Activated effector memory CD4-positive, alpha-beta T cell treated with Interleukin-2 at 50 U/mL for 16 hours (primary cell): Measurements from ENCODE around the gene PICALM.
"Not testable (repeated sequence)": the region's sequence is repeated elsewhere in the genome, so short reads cannot be mapped to it uniquely, and the experiment has no call there.

Experiments
- DNase-seq: peaks from one replicate; pipeline ENCODE4 v3.0.0-alpha.2; 2020

The PICALM gene

DNA sequence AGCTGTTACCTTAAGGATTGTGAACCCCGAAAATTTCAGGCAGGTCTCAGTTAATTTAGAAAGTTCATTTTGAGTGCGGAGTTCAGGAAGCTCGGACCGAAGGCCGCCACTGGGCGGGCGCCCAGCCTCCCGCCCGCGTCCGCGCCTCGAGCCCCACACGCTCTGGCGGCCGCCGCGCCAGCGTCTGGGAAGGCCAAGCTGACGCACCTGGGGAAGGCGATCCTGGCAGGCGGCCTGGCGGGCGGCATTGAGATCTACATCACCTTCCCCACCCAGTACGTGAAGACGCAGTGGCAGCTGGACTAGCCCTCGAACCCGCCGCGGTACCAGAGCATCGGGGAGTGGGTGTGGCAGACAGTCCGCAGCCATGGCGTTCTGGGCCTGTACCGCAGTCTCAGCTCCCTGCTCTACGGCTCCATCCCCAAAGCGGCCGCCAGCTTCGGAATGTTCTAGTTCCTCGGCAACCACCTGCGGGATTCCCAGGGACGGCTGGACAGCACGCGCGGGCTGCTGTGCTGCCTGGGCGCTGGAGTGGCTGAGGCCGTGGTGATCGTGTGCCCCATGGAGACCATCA is 134.2 kb downstream of the PICALM start:
- no peak for DNase-seq

DNA sequence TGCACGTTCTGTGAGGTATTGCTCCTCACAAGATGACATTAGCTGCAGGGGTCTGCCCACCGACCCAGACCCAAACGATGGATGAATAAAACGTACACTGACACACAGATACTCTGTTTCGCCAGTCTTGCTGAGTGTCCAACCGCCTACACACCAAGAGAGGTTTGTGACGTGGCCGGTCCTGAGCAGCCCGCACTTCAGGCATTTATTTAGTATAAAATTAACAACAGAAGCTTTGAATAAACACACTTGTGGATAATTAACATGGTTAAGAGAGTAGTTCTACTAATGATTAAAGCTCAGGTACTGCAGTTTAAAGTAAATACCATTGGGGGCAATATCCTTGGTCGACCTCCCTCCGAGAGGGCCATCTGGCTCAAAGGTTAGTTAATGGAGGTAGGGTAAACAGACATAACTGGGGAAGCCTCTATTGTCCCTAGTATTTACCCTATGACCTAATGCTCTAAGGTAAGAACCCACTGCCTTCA is 138.0 kb downstream of the PICALM start:
- DNase-seq: no peak

DNA sequence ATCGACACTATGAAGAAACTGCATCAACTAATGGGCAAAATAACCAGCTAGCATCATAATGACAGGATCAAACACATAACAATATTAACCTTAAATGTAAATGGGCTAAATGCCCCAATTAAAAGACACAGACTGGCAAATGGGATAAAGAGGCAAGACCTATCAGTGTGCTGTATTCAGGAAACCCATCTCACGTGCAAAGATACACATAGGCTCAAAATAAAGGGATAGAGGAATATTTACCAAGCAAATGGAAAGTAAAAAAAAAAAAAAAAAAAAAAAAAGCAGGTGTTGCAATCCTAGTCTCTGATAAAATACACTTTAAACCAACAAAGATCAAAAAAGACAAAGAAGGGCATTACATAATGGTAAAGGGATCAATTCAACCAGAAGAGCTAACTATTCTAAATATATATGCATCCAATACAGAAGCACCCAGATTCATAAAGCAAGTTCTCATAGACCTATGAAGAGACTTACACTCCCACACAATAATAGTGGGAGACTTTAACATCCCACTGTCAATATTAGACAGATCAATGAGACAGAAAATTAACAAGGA is 142.2 kb downstream of the PICALM start:
- not testable (repeated sequence) for DNase-seq

DNA sequence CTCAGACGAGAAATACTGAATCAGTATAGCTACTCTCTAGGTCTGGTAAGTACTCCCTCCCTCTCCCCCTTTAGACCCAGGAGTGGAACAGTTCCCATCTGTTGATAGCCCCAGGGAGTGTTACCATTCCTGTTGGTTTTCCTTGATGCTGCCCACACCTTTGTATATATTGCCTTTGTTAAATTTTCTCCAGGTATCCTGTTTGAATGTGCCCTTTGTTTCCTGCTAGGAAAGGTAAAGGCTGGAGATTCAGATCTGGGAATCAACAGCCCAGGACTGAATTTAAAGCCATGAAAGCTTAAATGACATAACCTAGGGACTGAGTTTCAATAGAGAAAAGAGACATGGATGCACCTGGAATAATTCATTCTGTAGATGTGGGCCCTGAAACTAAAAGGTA is 145.4 kb downstream of the PICALM start:
- no peak for DNase-seq

DNA sequence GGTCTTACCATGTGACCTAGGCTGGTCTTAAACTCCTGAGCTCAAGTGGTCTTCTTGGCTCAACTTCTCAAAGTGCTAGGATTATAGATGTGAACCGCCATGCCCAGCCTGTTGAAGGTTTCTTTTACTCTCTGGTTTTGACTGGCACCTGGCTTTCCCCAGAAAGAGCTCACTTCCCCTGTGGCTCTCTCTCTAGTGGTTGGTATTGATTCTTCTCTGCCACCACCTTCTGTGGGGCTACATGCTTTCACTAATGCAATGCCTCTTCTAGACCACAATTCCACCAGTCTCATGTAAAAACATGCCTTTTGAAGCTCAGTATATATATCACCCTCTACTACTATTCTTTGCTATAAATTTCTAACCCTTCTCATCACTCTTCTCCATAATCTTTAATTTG is 146.5 kb downstream of the PICALM start:
- no peak for DNase-seq

DNA sequence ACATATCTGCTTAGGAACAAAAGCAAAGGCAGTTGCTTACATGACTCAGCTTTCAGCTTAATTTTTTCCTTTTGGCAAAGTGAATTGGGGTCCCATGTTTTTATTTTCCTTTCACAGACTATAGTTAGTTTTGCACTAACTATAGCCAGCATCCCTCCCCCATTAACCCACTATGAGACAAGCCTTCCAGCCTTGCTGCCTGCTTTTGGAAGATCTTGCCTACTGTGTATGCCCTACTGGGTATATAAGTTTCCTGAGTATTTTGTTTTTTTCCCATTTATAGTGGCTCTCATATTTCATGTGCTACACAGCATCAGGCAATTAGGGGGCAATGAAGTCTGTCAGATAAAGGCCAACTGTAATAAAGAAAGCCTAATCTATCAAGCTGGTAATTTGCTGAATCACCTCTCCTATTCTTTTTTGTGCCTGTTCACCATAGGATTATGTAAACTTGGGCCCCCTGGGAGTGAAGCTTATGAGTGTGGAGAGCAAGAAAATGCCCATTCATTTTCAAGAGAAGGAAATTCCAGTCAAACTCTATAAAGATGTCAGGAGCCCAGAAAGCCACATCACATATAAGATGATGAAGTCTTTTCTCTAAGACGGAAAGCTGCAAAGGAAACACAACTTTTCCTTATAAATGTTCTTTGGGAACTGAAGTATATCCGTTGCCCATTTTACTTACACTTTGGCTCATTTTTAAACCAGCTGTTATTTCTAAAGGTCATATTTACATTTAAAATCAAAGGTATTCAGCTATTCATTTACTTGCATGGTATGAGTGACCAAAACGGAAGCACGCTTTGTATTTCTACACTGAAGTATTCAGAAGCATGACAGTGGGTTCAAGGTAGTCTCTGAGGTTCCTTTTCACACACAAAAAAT is 149.7 kb downstream of the PICALM start:
- no peak for DNase-seq

DNA sequence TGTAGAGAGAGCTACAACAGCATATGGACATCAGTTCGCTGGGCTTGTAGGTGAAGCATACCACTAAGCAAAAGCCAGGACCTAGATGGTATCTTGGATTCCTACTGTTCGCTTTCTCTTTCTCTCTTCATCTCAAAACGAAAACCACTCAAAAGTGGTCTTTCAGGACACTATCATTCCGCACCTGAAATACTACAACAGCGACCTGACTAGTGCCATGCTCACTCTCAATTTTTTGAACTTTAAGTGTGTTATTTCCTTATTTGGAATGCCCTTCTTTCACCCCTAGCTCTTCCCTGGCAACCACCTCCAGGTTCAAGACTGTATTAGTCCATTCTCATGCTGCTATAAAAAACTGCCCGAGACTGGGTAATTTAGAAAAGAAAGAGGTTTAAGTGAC is 154.5 kb downstream of the PICALM start:
- DNase-seq: no peak

DNA sequence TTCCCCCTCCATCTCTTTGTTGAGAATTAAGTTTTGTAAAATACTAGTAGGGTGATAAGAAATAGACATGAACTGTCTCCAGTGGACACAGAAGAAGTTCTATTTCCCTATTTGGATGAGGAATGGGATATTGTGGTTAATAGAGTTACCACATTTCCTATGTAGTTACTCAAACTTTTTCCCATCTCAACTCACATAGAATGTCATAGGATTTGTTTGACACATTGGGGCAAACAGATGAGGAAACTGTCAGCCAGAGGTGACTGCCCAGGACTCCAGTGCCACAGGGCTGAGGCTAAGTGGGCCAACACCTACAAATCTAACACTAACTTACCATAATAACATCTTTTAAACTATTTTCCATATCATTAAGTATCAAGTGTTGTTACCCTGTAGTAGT is 155.4 kb downstream of the PICALM start:
- DNase-seq: no peak

DNA sequence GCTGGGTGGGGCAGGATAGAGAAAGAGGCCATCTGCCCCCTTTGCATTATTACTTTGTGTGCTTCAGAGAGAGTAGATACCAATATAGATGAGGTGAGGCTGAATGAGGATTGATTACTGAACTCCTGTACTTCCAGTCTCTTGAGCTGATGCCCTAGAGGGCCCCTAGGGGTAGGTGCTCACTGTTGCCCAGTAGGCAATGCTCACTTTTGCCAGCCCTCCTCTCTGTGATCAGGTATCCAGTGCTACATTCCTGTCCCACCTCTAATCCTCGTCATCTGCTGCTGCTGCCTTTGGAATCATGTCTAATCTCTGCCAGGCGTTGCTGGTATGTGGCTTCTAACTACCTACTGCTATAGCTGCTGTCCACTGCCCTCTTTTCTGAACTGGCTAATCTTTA is 156.5 kb downstream of the PICALM start:
- no peak for DNase-seq
